GM19240 (cell line): ENCODE data around the gene CNOT2.
A peak's percentile ranks its signal among the peaks of the same experiment; 100 is the strongest.
"Not testable (repeated sequence)": the region's sequence is repeated elsewhere in the genome, so short reads cannot be mapped to it uniquely, and the experiment has no call there.

Source experiments
- DNase-seq: peaks from one replicate; pipeline ENCODE4 v3.0.0; 2011; ENCODE audit warnings: low spot score; ENCODE audit not compliant: insufficient read length

Gene CNOT2

DNA sequence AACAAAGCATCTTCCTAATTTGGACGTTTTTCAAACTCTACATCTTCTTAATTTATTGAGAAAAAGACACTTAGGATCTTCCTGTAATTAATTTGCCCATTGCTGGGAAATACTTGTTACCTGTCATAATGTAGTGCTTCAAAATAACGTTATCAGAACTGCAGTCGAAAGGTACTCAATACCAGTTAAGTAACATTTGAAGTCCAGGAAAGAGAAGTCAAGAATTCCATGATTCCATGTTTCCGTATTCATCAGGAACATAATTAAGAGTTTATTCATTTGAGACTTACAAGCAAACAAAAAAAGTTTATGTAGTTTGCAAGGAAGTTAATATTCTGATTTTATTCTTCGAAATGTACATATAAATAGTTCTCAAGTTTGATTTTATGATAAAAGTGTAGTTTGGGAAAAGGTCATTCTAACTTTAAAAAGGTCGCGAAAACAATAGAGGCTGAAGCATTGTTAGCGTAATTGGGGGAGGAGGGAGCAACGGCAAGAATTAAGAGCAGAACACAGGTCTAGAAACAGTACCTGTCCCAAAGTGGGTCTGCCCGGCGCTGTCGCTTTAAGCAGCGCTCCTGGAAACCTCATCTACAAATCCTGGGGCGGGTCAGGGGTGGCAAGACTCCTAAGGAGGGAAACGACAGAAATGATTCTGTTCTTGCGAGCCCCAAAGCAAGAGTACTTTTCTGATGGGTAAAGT is 121.6 kb downstream of the CNOT2 start:
- no peak for DNase-seq

DNA sequence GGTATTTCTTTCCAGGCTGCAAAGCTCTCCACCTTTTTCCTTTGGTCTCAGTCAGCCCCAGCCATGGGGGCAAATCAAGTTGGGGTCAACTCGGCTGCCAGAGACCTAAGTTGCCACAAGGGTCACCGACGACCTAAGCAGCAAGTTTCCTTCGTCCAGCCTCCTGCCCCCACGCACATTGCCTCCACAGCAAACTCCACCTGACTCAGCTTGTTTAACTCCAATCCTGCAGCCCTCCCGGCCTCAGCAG is 122.1 kb downstream of the CNOT2 start:
- DNase-seq: no peak

DNA sequence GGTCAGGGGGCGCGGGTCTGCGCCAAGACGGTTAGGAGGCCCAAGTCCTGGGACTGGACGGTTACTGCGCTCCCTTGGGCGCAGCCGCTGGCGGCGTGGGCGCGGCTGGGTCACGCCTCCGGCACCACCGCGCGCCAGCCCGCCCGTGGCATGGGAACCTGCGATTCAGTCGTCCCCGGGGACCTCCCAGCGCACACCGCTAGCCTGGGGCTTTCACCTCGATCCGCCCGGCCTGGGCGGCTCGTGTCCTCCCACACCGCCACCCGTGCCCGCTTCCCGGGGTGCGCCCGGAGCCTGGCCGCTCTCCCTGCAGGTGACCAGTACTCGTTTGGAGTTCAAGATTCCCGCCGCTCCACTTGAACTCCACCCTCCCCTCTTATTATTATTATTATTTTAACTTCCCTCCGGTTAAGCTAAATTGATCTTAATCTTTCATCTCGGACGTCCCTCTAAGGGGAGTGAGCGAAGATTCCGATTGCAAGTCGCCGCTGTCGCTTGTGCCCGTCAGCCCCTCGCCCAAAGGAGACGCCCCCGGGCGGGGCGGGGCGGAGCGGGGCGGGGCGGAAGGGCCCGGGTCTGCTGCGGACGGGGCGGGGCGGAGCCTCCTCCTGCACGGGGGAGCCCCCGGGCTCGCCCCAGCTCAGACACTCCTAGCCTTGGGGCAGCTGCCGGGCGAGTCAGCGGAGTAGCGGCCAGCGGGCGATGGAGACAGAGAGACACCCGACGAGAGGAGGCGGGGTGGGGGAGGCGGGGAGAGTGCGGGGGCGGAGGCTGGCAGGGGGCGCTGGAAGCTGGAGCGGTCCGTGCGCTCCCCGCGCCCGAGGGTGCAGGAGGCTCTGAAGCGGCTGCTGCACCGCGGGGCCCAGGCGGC is 122.7 kb downstream of the CNOT2 start, which contains the start of gene KCNMB4:
Gene KCNMB4 (plus strand): TSS at position 643 of the 871 bp plus-strand sequence. CDS start 445 bp downstream, outside the sequence.
- peak; percentile 56 for DNase-seq

DNA sequence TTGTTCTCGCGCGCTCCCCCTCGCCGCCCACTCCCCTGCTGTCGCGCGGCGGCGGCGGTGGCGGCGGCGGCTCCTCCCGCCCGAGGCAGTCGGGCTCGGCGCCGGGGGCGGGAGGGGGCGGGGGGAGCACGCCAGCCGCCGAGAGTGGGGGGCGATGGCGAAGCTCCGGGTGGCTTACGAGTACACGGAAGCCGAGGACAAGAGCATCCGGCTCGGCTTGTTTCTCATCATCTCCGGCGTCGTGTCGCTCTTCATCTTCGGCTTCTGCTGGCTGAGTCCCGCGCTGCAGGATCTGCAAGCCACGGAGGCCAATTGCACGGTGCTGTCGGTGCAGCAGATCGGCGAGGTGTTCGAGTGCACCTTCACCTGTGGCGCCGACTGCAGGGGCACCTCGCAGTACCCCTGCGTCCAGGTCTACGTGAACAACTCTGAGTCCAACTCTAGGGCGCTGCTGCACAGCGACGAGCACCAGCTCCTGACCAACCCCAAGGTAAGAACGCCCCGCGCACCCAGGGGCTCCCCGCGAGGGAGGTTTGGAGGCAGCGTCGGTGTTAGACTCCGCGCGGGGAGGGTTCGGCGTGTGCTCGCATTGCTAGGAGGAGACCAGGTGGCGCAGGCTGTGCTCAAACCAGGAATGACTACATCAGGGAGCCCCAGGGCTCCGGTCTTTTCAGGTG is 123.5 kb downstream of the CNOT2 start:
- DNase-seq: no peak

DNA sequence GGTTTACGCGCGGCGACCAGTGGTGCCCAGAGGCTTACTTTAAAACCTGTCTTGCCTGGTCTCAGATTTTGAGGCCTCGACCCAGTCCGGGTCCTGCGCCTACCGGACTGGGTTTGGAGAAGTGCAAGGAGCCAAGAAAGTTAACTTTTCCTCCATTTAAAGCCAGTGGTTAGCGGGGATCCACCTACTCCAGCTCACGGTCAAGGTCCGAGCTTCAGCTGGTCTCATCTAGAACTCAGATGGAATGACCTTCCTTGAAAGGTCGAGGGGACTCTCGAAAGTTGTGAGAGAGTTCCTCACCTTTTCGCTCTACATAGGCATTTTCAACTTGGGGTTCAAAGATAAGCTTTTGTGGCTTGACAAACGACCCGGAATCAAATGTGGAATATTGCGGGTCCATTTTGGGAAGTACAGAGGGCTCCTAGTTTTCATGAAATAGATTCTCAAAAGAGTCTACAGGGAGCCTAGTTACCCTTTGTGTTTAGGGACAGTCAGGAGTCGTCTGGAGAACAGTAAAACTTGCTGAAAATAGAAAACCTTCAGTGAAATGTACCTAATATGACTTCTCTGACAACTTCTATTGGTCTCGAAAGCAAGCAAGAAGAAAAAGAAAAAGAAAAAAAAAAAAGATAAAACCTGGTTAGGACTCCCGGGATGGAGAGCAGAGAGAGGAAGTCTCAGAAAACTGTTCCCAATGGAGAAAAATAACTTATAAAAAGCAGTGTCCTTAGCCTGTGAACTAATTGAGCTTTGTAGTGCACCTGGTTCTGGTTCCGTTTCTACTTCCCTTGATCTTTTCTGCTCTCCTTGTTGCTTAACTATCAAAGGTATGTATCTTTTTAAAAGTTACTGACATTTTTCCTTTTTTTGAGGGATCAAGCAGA is 124.3 kb downstream of the CNOT2 start:
- DNase-seq: no peak

DNA sequence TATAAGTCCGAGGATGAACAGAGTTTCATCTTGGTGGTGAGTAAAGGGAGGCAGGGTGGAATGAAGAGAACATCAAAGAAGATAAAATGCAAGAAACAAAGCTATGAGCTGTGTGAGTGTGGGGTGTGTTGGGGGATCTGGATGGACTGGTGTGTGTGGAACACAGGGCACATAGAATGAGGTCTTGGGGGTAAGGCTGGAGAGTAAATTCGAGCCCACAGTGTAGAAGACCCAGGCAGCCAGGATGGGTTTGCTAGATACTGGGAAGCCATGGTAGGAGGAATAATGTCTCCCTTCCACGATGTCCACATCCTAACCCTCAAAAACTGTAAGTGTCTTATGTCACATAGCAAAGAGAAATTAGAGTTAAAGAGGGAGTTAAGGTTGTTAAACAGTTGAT is 129.6 kb downstream of the CNOT2 start:
- DNase-seq: no peak

DNA sequence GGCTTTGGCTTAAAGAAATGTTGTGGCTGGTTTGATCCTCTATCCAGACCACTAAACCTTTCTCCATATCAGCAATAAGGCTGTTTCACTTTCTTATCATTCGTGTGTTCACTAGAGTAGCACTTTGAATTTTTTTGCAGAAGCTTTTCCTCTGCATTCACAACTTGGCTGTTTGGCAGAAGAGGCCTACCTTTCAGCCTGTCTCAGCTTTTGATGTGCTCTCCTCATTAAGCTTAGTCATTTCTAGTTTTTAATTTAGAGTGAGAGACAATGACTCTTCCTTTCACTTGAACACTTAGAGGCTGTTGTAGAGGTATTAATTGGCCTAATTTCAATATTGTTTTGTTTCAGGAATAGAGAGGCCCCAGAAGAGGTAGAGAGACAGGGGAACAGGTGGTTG is 136.6 kb downstream of the CNOT2 start:
- DNase-seq: no peak

DNA sequence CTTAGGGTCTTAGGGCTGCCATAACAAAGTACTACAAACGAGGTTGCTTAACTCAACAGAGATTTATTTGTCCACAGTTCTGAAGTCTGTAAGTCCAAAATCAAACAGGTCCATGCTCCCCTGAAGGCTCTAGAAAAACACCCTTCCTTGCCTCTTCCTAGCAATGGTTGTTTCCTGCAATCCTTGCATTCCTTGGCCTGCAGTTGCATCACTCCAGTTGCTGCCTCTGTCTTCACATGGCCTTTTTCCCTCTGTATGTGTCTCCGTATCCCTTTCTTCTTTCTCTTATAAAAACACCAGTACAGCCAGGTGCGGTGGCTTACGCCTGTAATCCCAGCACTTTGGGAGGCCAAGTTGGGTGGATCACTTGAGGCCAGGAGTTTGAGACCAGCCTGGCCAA is 140.3 kb downstream of the CNOT2 start:
- no peak for DNase-seq

DNA sequence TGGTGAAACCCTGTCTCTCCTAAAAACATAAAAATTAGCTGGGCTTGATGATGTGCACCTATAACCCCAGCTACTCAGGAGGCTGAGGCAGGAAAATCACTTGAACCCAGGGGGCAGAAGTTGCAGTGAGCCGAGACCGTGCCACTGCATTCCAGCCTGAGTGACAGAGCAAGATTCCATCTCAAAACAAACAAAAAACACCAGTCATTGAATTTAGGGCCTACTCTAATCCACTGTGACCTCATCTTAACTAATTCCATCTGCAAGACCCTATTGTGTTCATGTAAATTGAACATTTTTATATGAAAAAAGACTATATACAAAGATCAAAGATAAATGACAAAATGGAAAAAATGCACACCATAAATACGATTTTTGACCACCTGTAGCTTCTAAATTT is 140.7 kb downstream of the CNOT2 start:
- no peak for DNase-seq

DNA sequence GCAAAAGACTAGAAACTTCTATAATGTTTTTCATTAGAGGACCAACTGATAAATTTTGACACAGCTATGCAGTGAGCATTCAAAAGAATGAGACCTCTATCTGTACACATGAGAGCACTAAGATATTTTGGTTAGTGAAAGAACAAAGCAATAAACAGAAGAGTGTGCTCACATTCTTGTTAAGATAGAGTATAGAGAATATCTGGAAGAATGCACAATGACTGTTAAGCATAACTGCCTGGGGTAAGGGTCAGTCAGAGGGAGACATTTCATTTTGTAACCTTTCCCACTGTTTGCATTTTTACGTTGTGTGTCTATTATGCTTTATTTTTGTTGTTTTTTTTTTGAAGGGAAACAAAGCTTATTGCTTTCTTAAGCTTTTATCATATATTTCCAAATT is 143.5 kb downstream of the CNOT2 start:
- DNase-seq: no peak

DNA sequence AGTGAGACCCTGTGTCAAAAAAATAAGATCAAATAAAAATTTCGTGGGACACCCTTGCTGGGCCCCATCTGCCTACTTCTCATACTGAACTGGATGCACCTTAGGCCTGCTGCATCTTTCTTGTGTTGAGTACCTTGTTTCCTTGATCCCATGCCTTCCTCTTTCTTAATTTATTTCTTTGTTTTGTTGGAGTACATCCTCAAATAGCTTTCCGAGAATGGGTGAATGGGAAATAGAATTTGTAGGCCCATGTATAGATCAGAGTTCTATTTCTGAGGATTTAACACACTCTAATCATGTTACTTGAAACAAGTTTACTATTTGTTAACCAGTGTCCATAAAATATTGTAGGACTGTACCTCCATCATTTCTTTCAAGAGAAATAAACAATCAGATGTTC is 146.4 kb downstream of the CNOT2 start:
- no peak for DNase-seq

DNA sequence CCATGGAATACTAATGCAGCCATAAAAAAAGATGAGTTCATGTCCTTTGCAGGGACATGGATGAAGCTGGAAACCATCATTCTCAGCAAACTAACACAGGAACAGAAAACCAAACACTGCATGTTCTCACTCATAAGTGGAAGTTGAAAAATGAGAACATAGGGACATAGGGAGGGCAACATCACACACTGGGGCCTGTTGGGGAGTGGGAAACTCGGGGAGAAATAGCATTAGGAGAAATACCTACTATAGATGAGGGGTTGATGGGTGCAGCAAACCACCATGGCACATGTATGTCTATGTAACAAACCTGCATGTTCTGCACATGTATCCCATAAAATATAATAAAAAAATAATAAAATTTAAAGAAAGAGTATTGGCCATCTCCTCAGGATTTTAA is 149.4 kb downstream of the CNOT2 start:
- DNase-seq: not testable (repeated sequence)

DNA sequence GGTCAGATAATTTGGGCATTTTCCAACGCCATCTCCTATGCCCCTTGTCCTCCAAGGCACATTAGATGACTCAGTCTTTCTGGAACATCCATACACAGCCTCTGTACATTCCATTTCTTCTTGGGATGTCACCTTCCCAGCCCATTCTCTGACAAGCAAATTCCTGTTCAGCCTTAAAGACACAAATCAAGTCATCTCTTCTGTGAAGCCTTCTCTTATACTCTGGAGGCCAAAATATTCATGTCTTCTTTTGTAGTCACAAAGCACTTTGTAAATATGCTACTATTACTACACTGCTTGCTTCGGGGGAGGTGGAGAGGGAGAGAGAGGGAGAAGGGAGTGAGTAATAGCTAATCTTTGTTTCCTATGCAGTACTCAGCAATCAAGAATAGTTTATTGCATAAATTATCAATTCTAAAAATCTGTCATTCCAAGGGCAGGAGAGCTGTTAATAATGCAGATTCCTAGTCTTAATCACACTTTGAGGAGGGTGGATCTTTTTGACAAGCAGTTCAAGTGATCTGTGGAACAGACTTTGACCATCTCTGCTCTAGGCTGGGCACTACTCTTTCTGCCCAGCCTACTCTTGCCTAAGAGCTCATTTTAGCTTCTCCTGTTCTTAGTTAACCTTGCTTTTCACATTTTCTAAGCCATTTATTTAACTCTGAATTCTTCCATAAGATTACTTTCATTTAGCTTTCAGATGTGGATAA is 150.7 kb downstream of the CNOT2 start:
- no peak for DNase-seq

DNA sequence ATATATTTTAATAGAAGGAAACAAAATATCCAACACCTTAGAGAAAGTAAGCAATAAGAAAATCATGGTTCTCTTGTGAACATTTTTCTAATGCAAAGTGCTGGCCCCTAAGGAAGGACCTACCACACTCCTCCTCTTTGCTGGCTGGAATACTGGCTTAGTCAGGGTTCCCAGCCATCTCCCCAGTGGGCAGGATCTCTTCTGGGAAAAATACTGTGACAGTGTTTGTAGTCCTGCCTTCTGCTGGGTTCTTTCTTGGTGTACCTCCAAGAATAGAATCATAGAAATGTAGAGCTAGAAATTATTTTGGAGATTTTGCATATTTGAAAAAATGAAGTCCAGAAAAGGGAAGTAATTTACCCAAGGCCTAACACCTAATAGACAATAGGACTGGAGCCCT is 154.8 kb downstream of the CNOT2 start:
- DNase-seq: no peak

DNA sequence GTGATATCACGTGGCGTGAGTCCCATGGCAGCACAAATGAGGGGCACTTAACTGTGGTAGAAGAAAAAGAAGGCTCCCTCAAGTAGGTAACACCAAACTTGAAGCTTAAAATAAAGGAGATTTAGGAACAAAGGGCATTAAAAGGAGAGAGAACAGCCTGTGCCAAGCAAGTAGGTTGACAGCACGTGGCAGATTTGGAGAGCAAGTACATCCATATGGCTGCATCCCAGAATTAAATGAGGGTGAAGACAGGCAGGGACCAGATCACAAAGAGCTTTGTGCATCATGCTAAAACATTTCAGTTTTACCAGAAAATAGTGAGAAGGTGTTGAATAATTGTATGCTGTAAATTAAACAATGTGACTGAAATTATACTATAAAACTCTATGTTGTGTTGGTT is 155.6 kb downstream of the CNOT2 start:
- no peak for DNase-seq

DNA sequence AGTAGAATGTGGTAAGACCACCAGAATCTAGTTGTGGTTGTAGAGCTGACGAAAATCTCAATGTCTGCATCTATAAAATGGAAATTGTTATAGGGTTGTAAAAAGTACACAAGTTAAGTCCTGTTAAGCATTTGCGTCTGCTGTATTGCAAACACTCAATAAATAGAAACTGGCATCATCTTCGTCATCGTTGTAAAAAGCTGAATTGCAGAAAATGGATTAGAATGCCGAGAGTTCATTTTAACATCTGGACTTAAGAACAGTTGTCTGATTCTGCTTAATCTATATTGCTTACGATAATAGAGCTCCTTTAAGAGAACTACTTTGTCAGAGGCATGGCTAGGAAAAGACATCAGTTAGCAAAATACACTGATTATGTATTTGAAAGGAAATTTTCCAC is 156.1 kb downstream of the CNOT2 start:
- DNase-seq: no peak

DNA sequence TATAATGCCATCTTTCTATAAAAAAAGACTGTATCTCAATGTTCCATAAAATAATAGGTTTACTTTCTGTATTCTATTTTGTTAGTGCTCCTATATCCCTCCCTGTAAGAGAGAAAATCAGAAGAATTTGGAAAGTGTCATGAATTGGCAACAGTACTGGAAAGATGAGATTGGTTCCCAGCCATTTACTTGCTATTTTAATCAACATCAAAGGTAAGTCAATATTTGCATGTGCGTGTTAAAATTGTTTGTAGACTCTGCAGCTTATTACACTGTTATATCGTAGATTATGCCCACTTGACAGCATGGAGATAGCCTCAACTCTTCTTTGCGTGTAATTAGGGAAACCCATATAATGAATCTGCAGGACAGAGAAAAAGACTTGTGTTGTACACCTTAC is 156.9 kb downstream of the CNOT2 start:
- DNase-seq: no peak

DNA sequence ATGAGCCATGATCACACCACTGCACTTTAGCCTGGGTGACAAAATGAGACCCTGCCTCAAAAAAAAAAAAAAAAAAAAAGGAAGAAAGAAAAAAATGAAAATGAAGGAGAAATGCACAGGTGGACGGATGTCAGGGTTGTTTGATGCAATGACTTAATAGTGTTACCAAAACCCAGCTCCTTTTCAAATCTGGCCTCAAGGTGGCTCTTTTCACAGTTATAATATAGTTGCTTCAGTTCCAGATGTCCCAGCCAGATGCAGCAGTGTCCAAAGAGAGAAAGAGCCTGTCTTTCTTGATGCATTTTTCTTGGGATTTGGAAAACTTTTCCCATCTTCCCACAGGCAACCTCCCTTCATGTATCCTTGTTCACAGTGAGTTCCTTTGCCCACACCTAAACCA is 159.4 kb downstream of the CNOT2 start:
- DNase-seq: no peak

DNA sequence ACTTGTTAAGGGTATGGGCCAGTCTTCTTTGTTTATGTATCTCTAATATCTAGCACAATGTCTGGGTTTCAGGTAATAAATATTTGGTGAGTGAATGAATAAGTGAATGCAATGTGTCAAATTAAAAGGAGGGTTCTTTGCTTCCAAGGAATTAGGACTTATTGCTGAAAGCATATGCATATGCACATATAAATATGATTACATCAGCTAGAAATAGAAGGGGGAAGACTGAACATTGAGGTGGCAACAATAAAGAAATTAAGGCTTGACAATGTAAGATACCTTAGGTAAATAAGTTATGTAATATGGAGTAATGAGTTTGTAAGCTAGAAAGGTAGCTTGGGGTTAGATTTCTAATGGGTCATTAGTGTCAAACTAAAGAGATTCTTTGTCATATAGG is 160.6 kb downstream of the CNOT2 start:
- no peak for DNase-seq
